Hepatocyte (in vitro differentiated cells): Measurements from ENCODE around the gene SLC22A12. TPM values are rescaled to one million over a fixed set of nuclear protein-coding genes. Genes with fewer than 3 reads are reported as not detected.

Experiments used
- DNase-seq: peaks from one replicate; pipeline ENCODE4 v3.0.0-alpha.2; 2016; ENCODE audit warnings: low spot score
- H2AFZ ChIP-seq: fragments of 200-600 bp; sonication (generic); 2 replicates; pipeline ENCODE4 v1.6.0; 2016; ENCODE audit warnings: antibody characterized with exemption, mild to moderate bottlenecking
- H3K27ac ChIP-seq: fragments of 200-600 bp; sonication (generic); 2 replicates; pipeline ENCODE4 v1.5.1; 2016; ENCODE audit warnings: mild to moderate bottlenecking
- H3K27me3 ChIP-seq: fragments of 200-600 bp; sonication (generic); 2 replicates; pipeline ENCODE4 v1.6.1; 2016
- H3K36me3 ChIP-seq: fragments of 200-600 bp; sonication (generic); replicated peaks from 2 replicates; pipeline ENCODE4 v1.5.1; 2016; ENCODE audit warnings: low read depth; ENCODE audit not compliant: insufficient read depth
- H3K4me1 ChIP-seq: fragments of 200-600 bp; sonication (generic); 2 replicates; pipeline ENCODE4 v1.5.1; 2016; ENCODE audit warnings: mild to moderate bottlenecking, moderate library complexity; ENCODE audit not compliant: insufficient read depth
- H3K4me2 ChIP-seq: fragments of 200-600 bp; sonication (generic); 2 replicates; pipeline ENCODE4 v1.6.0; 2016
- H3K4me3 ChIP-seq: fragments of 200-600 bp; sonication (generic); 2 replicates; pipeline ENCODE4 v1.5.1; 2016; ENCODE audit warnings: mild to moderate bottlenecking
- H3K79me2 ChIP-seq: fragments of 200-600 bp; sonication (generic); 2 replicates; pipeline ENCODE4 v1.6.0; 2017; ENCODE audit warnings: mild to moderate bottlenecking
- H3K9me2 ChIP-seq: fragments of 200-600 bp; sonication (generic); replicated peaks from 2 replicates; pipeline ENCODE4 v1.6.0; 2017; ENCODE audit warnings: mild to moderate bottlenecking; ENCODE audit not compliant: insufficient read depth
- H3K9me3 ChIP-seq: fragments of 200-600 bp; sonication (generic); 2 replicates; pipeline ENCODE4 v1.5.1; 2016; ENCODE audit warnings: low read depth, mild to moderate bottlenecking
- H4K20me1 ChIP-seq: fragments of 200-600 bp; sonication (generic); 2 replicates; pipeline ENCODE4 v1.6.0; 2016; ENCODE audit warnings: mild to moderate bottlenecking; ENCODE audit not compliant: insufficient read depth, poor library complexity, severe bottlenecking
- EZH2 ChIP-seq: fragments of 200-600 bp; sonication (generic); IDR thresholded peaks from 2 replicates; pipeline ENCODE4 v1.6.1; 2016; ENCODE audit warnings: antibody characterized with exemption, mild to moderate bottlenecking, borderline replicate concordance
- EZH2phosphoT487 ChIP-seq: fragments of 200-600 bp; sonication (generic); IDR thresholded peaks from one replicate; pipeline ENCODE4 v1.6.1; 2018; ENCODE audit warnings: antibody characterized with exemption, mild to moderate bottlenecking, low read depth, moderate library complexity; ENCODE audit not compliant: unreplicated experiment, severe bottlenecking
- WGBS: methylation state at CpG from one replicate; pipeline ENCODE4 v1.1.6; 2016; ENCODE audit warnings: low lambda C conversion rate; ENCODE audit errors: missing lambda C conversion rate; 5-methylcytosine and 5-hydroxymethylcytosine counted together
- polyA plus RNA-seq: library from polyadenylated mRNA; unstranded; fragments of >200 nt; fragmentation: Nextera tagmentation; extraction: Ambion mirVana; gene quantifications from 2 replicates; pipeline ENCODE4 v1.2.1, GENCODE V29; 2016
- total RNA-seq: library from RNA; depleted of rRNA; stranded (reverse); fragments of >200 nt; gene quantifications from 2 replicates; pipeline ENCODE4 v1.2.3, GENCODE V29; 2014
- TF ChIP-seq, protein P1 (sequence below): fragments of 200-600 bp; sonication (generic); IDR thresholded peaks from 2 replicates; pipeline ENCODE4 v1.5.1; 2016; ENCODE audit warnings: antibody characterized with exemption, mild to moderate bottlenecking; ENCODE audit not compliant: poor library complexity

The SLC22A12 gene
- total and polyA plus RNA-seq, 2 experiments from 2014 or later = 0.11 TPM; not detected in 1

DNA sequence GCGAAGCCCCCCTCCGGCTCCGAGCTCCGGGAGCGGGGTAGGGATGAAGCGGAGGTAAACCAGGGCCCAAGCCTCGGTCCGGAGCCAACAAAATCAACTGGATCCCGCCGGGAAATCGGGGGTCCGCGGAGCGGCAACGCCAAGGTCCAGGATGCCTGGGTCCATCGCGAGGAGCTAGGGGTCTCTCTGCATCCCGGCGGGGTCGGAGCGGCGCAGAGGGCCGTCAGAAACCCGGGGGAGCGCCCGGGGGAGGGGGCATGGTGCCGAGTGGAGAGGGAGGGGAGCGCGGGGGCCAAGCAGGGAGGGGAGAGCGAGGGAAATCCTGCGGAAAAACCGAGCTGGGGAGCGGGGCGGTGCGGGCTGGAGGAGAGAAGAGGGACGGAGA lies 51.8 kb downstream of the SLC22A12 start:
- H3K9me3 ChIP-seq = no peaks in the 10 kb centered on the region
- peaks cover 82% of the 10 kb centered on the region for H3K27me3 ChIP-seq
- H4K20me1 ChIP-seq = no peaks in the 10 kb centered on the region
- H3K79me2 ChIP-seq = no peaks in the 10 kb centered on the region
- peak overlapping the region; percentile 23 for H3K4me3 ChIP-seq
- no peak overlapping the region for H3K27ac ChIP-seq
- H3K4me2 ChIP-seq = peak overlapping the region; percentile 82
- H3K9me2 ChIP-seq = no peaks in the 10 kb centered on the region
- TF ChIP-seq EZH2phosphoT487 = peak; percentile 90
- TF ChIP-seq EZH2 = peak; percentile 91
- TF ChIP-seq, protein P1, sequence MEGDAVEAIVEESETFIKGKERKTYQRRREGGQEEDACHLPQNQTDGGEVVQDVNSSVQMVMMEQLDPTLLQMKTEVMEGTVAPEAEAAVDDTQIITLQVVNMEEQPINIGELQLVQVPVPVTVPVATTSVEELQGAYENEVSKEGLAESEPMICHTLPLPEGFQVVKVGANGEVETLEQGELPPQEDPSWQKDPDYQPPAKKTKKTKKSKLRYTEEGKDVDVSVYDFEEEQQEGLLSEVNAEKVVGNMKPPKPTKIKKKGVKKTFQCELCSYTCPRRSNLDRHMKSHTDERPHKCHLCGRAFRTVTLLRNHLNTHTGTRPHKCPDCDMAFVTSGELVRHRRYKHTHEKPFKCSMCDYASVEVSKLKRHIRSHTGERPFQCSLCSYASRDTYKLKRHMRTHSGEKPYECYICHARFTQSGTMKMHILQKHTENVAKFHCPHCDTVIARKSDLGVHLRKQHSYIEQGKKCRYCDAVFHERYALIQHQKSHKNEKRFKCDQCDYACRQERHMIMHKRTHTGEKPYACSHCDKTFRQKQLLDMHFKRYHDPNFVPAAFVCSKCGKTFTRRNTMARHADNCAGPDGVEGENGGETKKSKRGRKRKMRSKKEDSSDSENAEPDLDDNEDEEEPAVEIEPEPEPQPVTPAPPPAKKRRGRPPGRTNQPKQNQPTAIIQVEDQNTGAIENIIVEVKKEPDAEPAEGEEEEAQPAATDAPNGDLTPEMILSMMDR = no peak
- WGBS = 0% methylated on average over 17 of the region's 36 CpGs
- peaks cover 1% of the 10 kb centered on the region for H3K4me1 ChIP-seq
- no peak for DNase-seq
- no peak overlapping the region for H2AFZ ChIP-seq
- no peaks in the 10 kb centered on the region for H3K36me3 ChIP-seq

DNA sequence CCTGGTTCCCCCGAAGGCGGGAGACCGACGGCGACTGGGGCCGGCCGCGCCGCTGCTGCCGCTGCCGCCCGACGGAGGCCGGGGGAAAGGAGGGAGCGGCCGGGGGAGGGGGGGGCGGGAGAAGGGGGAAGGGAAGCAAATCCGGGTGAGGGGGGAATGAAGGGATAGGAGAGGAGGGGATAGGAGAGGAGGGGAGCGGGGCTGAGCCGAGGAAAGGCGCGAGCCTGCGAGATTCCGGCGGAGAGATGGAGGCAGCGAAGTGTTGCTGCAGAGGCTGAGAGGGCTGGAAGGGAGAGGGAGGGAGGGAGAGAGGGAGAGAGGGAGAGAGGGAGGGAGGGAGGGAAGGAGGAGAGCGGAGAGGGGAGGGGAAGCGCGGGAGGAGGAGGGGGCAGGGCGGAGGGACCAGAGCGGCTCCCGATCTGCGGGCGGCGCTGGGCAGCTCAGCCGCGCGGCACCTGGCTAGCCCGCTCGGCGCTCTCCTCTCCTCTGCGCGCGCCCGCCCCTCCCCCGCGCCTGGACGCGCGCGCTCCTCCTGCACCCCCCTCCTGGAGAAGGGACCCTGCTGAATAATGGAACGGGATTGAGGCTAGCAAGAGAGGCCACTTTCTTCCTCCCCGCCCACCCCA lies 52.3 kb downstream of the SLC22A12 start:
- peak overlapping the region; percentile 82 for H3K4me2 ChIP-seq

DNA sequence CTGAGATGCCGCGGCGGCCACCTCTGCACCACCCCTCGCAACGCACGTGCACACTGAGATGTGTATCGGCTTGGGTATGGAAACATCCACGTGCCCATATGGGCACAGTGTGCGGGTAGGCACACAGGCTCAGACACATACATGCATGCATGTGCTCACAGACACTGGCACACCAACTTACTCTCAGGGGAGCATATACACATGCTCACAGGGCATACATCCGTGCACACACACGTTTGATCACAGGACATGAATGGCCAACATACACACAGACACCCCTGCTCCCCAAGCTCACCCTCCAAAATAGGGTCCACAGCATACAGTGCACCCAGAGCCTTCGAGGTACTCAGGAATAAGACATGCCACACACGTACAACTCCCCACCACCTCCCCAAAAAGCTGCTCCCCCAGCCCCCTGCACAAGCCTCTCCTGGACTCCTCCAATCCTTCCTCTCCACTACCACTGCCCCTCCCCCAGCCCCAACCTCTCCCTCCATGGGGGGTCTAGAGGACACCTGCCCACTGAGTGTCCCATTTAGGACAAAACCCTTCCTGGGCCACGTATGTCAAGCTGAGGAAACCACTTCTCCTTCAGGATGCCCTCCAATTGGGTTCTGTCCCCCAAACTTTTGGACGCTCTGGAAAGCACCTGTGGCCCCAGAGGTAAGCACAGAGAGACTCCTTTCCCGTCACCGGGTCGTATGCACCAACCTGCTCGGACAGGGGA lies 53.1 kb downstream of the SLC22A12 start:
- no peaks in the 10 kb centered on the region for H3K4me1 ChIP-seq
- H2AFZ ChIP-seq = no peak overlapping the region
- no peaks in the 10 kb centered on the region for H4K20me1 ChIP-seq
- H3K27ac ChIP-seq = no peak overlapping the region
- H3K9me2 ChIP-seq = no peaks in the 10 kb centered on the region
- WGBS = 8% methylated on average over 19 of the region's 19 CpGs
- no peaks in the 10 kb centered on the region for H3K9me3 ChIP-seq
- H3K27me3 ChIP-seq = peaks cover 73% of the 10 kb centered on the region
- TF ChIP-seq, protein P1 = no peak
- TF ChIP-seq EZH2phosphoT487 (no peak), EZH2 (no peak)
- no peak for DNase-seq
- H3K36me3 ChIP-seq = no peaks in the 10 kb centered on the region
- peak overlapping the region; percentile 82 for H3K4me2 ChIP-seq
- H3K79me2 ChIP-seq = no peaks in the 10 kb centered on the region
- no peak overlapping the region for H3K4me3 ChIP-seq

More for the DNA sequence above, 52.3 kb downstream of the SLC22A12 start:
- H3K4me1 ChIP-seq = no peaks in the 10 kb centered on the region
- 0% methylated on average over 6 of the region's 53 CpGs for WGBS
- TF ChIP-seq EZH2phosphoT487 (no peak), EZH2 (no peak)
- TF ChIP-seq, protein P1 = no peak
- no peaks in the 10 kb centered on the region for H3K79me2 ChIP-seq
- H3K4me3 ChIP-seq = peak overlapping the region; percentile 23
- DNase-seq = peak; percentile 55
- no peak overlapping the region for H2AFZ ChIP-seq
- H3K27ac ChIP-seq = no peak overlapping the region
- H3K9me2 ChIP-seq = no peaks in the 10 kb centered on the region
- H4K20me1 ChIP-seq = no peaks in the 10 kb centered on the region
- no peaks in the 10 kb centered on the region for H3K36me3 ChIP-seq
- H3K27me3 ChIP-seq = peaks cover 80% of the 10 kb centered on the region
- no peaks in the 10 kb centered on the region for H3K9me3 ChIP-seq
